Body of pancreas (tissue), 4 donors: ENCODE data around the gene RHEX.

ENCODE experiments used
- POLR2A ChIP-seq, 3 donors: fragments of 450-650 bp; IDR thresholded peaks; one replicate each; pipeline ENCODE4 v1.6.1; 2016; ENCODE audit warnings: antibody characterized with exemption in 3 of 3, mild to moderate bottlenecking in 2 of 3
- TF ChIP-seq, protein P1 (sequence below), 7 experiments: fragments of 450-650 bp in 4 of 7; fragments of 200-600 bp in 3 of 7; sonication (generic) in 3 of 7; IDR thresholded peaks; one replicate each; pipeline ENCODE4 v1.5.1; 2016 to 2019; ENCODE audit warnings: antibody characterized with exemption in 7 of 7

DNA sequence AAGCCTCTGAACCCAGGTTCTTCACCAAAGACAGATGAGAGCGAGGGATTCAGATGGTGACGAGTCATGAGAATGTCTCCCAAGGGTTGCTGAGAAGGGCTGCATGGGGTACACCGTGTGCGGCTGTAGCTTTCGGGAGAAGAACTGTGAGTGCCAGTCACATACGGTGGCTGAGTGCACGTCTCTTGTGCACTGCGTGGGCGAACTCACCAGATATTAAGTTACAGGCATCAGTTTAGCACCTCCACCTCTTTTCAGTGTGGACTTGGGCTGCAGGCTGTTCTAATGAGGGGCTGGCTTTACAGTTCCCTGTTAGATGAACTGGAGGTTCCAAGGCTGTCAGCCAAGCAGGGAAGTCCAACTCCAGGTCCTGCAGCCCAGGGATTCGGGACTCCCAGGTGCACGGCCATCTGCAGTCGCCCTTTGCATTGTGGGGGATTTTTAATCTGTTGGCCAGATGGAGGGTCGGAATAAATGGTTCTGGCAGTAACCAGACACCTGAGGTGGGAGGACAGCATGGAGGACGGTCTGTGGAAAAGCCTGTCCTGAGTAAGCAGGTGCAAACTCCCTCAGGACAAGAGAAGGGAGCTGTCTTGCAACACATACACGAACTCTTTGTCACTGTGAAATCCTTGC, 90.7 kb downstream of the RHEX start:
- TF ChIP-seq, protein P1, sequence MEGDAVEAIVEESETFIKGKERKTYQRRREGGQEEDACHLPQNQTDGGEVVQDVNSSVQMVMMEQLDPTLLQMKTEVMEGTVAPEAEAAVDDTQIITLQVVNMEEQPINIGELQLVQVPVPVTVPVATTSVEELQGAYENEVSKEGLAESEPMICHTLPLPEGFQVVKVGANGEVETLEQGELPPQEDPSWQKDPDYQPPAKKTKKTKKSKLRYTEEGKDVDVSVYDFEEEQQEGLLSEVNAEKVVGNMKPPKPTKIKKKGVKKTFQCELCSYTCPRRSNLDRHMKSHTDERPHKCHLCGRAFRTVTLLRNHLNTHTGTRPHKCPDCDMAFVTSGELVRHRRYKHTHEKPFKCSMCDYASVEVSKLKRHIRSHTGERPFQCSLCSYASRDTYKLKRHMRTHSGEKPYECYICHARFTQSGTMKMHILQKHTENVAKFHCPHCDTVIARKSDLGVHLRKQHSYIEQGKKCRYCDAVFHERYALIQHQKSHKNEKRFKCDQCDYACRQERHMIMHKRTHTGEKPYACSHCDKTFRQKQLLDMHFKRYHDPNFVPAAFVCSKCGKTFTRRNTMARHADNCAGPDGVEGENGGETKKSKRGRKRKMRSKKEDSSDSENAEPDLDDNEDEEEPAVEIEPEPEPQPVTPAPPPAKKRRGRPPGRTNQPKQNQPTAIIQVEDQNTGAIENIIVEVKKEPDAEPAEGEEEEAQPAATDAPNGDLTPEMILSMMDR (IDR thresholded peaks at IDR 0.05) = no peak
- no peak for TF ChIP-seq POLR2A (IDR thresholded peaks at IDR 0.05)
